Central memory CD8-positive, alpha-beta T cell (primary cell): ENCODE results near the gene SCP2D1.

ENCODE experiments used
- ATAC-seq: fragments of 150-1000 bp; cut with Tn5 transposase; replicated peaks from 2 replicates; pipeline ENCODE4 v1.10.0; 2022; ENCODE audit warnings: mild to moderate bottlenecking, moderate FRiP score, moderate number of reproducible peaks; ENCODE audit not compliant: poor library complexity, severe bottlenecking; ENCODE audit errors: extremely low read depth
- DNase-seq, 2 donors: peaks; one replicate each; pipeline ENCODE4 v3.0.0; 2021; ENCODE audit warnings: low spot score in 2 of 2
- H3K27ac Mint-ChIP-seq: one replicate; pipeline ENCODE4 v1.8.0; 2022; ENCODE audit warnings: low read depth, mild to moderate bottlenecking, moderate library complexity, mixed read lengths
- H3K27me3 Mint-ChIP-seq: one replicate; pipeline ENCODE4 v1.8.0; 2022; ENCODE audit warnings: mixed read lengths
- H3K36me3 Mint-ChIP-seq: one replicate; pipeline ENCODE4 v1.8.0; 2022; ENCODE audit warnings: mild to moderate bottlenecking, moderate library complexity, mixed read lengths; ENCODE audit not compliant: insufficient read depth
- H3K4me1 Mint-ChIP-seq: one replicate; pipeline ENCODE4 v1.8.0; 2022; ENCODE audit warnings: mixed read lengths
- H3K4me3 Mint-ChIP-seq: one replicate; pipeline ENCODE4 v1.8.0; 2022; ENCODE audit warnings: mild to moderate bottlenecking, moderate library complexity, mixed read lengths
- H3K9me3 Mint-ChIP-seq: one replicate; pipeline ENCODE4 v1.8.0; 2022; ENCODE audit warnings: mixed read lengths

SCP2D1 gene

DNA sequence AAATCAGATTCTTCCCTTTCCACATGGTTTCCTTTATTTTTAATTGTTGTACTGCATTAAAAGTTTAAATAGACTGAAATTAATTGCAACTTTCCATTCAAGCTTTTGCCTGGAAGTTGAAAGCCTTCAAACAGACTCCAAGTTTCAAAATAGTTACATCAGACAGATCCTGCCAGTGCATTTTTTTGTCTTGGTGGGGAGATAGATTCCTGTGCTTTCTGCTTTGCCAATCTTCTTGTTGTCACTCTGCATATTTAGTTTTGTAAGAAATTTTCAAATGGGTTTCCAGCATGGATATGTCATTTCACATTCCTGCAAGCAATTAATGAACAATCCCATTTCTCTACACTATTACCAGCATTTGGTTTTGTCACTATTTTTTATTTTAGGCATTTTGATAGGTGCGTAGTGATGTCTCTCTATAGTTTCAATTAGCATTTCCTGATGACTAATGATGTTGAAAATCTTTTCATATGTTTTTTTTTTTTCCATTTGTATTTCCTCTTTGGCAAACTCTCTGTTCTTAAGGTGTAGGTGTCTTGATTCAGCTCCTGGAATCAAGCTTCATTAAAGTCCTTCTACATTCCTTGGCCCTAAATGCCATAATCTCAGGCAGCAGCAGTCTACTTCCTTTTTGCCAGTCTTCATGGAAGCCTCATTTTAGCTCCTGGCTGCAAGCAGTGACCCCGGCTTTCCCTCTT lies 40.5 kb downstream of the SCP2D1 start:
- no peak overlapping the region for H3K27ac Mint-ChIP-seq
- no peak overlapping the region for H3K4me3 Mint-ChIP-seq
- no peaks in the 10 kb centered on the region for H3K4me1 Mint-ChIP-seq
- ATAC-seq (no peak), DNase-seq (no peak)
- peaks cover 26% of the 10 kb centered on the region for H3K27me3 Mint-ChIP-seq
- H3K9me3 Mint-ChIP-seq, result no peaks in the 10 kb centered on the region
- no peaks in the 10 kb centered on the region for H3K36me3 Mint-ChIP-seq

GRCh38 chr20:18855882-18856281 lies 42.3 kb downstream of the SCP2D1 start:
- ATAC-seq (no peak), DNase-seq (no peak)
- no peaks in the 10 kb centered on the region for H3K4me1 Mint-ChIP-seq
- H3K4me3 Mint-ChIP-seq, result no peak overlapping the region
- no peak overlapping the region for H3K27ac Mint-ChIP-seq
- H3K9me3 Mint-ChIP-seq, result peaks cover 10% of the 10 kb centered on the region
- H3K27me3 Mint-ChIP-seq, result peaks cover 34% of the 10 kb centered on the region
- H3K36me3 Mint-ChIP-seq, result peaks cover 2% of the 10 kb centered on the region

- no peaks in the 10 kb centered on the region for H3K4me1 Mint-ChIP-seq
- no peak overlapping the region for H3K4me3 Mint-ChIP-seq
- H3K9me3 Mint-ChIP-seq, result peaks cover 10% of the 10 kb centered on the region
- peaks cover 2% of the 10 kb centered on the region for H3K36me3 Mint-ChIP-seq
- ATAC-seq (no peak), DNase-seq (no peak)
- no peak overlapping the region for H3K27ac Mint-ChIP-seq
- H3K27me3 Mint-ChIP-seq, result peaks cover 34% of the 10 kb centered on the region
Measured at GRCh38 chr20:18856873-18857272, 43.3 kb downstream of the SCP2D1 start.

DNA sequence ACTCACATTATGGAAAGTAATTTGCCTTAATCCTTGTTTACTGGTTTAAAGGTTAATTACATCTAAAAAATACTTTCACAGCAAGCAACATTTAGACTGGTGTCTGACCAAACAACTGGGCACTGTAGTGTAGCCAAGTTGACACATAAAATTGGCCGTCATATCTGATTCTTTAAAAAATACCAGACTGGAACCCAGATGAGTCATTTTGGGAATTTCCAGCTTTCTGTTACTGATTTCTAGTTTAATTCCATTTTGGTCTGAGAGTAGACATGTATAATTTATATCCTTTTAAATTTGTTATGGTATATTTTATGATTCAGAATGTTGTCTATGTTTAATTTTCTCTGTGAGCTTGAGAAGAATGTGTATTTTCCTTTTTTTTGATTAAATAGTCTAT lies 44.1 kb downstream of the SCP2D1 start:
- Mint-ChIP-seq H3K9me3 (peaks cover 10% of the 10 kb centered on the region), H3K27ac (no peak overlapping the region), H3K4me3 (no peak overlapping the region), H3K4me1 (no peaks in the 10 kb centered on the region), H3K36me3 (peaks cover 2% of the 10 kb centered on the region), H3K27me3 (peaks cover 34% of the 10 kb centered on the region)
- DNase-seq, result no peak
- ATAC-seq, result no peak

DNA sequence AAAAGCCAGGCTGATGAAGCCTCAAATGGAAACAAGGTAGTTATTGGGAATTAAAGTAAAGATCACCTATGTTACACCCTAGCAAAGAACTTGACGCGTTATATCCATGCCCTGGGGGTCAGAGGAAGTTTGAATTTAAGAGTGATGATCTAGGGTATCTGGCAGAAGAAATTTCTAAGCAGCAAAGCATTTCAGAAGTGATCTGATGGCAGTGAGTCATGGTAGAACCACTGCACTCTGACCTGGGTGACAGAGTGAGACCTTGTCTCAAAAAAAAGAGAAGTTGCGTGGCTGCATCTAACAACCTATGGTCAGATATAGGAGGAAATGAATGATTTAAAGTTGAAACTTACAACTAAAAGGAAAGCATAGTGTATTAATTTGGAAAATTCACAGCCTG lies 45.2 kb downstream of the SCP2D1 start:
- H3K36me3 Mint-ChIP-seq, result peaks cover 2% of the 10 kb centered on the region
- peaks cover 10% of the 10 kb centered on the region for H3K9me3 Mint-ChIP-seq
- H3K4me1 Mint-ChIP-seq, result no peaks in the 10 kb centered on the region
- no peak for ATAC-seq
- no peak overlapping the region for H3K27ac Mint-ChIP-seq
- no peak overlapping the region for H3K4me3 Mint-ChIP-seq
- H3K27me3 Mint-ChIP-seq, result peaks cover 28% of the 10 kb centered on the region
- DNase-seq, result no peak
